ENCODE data around the gene HOXA10. TPM values are rescaled to one million over a fixed set of nuclear protein-coding genes. Genes with fewer than 3 reads are reported as not detected.

Gene HOXA10
- total and polyA plus RNA-seq, 2 experiments from 2014 or later: not detected

DNA sequence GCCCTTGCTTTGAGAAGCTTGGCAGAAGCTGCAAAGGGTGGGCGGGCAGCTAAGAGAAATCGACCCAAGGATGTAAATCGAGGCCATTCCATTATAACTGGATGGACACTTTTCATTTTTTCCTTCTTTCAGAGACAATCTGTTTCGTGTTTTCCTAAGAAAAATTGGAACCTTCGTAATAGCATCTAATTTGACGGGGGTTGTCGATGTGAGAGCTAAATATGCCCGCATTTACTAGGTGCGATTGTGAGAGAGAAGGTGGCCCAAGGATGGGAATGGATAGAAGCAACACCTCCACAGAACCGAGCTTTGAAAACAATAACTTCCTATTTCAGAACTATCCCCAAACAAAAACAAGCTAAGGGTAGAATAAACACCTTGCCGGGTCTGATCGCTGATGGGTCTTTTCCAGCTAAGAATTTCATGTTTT lies 42.7 kb downstream of the HOXA10 start:
- Histone ChIP-seq H3K36me3 (no peaks in the 10 kb centered on the region), H3K4me1 (ENCODE audit: low read depth) (no peaks in the 10 kb centered on the region), H3K9me3 (ENCODE audit: low read depth) (no peaks in the 10 kb centered on the region), H3K4me3 (peak overlapping the region; percentile 30), H3K27me3 (peaks cover 100% of the 10 kb centered on the region), H3K27ac (no peak overlapping the region)
- TF ChIP-seq, protein P1, sequence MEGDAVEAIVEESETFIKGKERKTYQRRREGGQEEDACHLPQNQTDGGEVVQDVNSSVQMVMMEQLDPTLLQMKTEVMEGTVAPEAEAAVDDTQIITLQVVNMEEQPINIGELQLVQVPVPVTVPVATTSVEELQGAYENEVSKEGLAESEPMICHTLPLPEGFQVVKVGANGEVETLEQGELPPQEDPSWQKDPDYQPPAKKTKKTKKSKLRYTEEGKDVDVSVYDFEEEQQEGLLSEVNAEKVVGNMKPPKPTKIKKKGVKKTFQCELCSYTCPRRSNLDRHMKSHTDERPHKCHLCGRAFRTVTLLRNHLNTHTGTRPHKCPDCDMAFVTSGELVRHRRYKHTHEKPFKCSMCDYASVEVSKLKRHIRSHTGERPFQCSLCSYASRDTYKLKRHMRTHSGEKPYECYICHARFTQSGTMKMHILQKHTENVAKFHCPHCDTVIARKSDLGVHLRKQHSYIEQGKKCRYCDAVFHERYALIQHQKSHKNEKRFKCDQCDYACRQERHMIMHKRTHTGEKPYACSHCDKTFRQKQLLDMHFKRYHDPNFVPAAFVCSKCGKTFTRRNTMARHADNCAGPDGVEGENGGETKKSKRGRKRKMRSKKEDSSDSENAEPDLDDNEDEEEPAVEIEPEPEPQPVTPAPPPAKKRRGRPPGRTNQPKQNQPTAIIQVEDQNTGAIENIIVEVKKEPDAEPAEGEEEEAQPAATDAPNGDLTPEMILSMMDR (IDR thresholded peaks at IDR 0.05; ENCODE audit: low read depth, low read length): no peak
- no peak for DNase-seq (ENCODE audit: low read depth in 1 of 2, low spot score in 1 of 2)

DNA sequence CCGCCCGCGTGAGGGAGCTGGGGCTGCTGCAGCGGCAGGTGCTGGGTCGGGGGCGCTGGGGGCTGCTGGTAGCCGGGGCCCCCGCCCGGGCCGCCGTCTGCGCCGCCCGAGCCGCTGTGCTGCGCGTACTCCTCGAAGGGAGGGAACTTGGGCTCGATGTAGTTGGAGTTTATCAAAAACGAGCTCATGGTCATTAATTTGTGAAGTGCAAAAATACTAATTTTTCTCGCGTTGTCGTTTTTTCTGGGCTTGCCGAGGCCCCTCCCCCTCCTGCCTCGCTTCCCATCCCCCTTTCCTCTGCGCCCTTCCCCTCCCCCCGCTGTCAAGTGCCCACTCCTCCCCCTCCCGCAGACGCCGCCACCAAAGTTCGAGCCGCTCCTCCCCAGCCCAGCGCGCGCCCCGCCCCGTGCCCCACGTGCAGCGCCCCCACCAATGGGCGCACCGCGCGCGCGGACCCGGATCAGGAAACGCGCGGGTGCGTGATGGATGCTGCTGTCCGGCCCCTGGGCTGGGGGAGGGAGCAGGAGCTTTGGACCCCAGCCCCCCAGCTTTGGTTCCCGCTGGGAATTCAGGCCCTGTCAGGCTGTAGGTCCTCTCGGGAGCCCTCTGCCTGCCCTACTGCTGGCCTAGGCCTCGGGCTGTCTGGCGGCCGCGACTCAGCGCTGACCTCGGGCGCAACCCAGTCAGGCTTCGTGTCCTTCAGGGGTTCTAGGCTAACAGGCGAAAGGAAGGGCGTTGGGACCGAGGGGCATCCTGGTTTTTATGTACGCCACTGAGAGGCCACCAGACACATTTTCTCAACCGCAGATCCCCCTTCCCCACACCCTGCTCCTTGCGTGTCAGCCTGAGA lies 43.4 kb downstream of the HOXA10 start, which contains the start of gene HOXA4:
Gene HOXA4 (minus strand): TSS at position 218 of the 850 bp plus-strand sequence. CDS start 24 bp downstream, at position 194.
- no peaks in the 10 kb centered on the region for H3K9me3 ChIP-seq (ENCODE audit: low read depth)
- H3K27ac ChIP-seq: no peak within 1 kb of the TSS
- H3K4me3 ChIP-seq: peak within 1 kb of the TSS; percentile 30
- no peaks in the 10 kb centered on the region for H3K36me3 ChIP-seq
- peak; percentile 49 to 50 for DNase-seq (ENCODE audit: low read depth in 1 of 2, low spot score in 1 of 2)
- peaks cover 100% of the 10 kb centered on the region for H3K27me3 ChIP-seq
- H3K4me1 ChIP-seq (ENCODE audit: low read depth): no peaks in the 10 kb centered on the region
- TF ChIP-seq, protein P1 (IDR thresholded peaks at IDR 0.05; ENCODE audit: low read depth, low read length): no peak

DNA sequence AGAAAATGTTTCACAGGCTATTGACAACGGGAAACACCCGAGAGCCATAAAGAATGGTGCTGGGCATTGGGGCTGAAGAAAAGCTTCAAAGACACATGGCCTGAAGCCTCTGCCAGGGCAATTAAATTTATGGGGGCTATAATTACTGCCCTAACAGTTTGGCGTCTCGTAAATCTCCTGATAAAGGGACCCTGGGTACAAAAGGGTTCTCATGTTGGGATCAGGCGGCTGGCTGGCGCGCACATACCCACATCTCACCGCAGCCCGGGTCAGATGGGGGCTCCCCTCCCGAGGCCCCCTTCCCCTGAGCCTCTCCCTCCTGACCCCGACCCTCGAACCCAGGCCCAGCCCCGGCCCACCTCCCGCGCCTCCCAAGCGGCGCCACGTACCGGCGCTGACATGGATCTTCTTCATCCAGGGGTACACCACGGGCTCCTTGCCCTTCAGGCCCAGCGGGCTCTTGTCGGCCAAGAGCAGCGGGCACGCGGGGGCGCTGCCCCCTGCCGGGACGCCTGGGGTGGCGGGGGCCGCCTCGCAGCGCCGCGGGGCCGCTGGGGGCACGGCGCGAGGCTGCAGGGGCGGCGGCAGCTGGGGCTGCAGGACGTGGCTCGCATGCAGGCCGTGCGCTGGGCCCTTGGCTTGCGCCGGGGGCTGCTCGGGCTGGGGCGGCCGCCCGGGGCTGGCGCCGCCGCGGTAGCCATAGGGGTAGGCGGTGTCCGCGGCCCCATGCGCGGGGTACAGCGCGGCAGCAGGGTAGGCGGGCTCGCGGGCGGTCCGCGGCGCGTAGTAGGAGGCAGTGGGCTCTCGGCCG lies 44.2 kb downstream of the HOXA10 start:
- H3K27me3 ChIP-seq: peaks cover 100% of the 10 kb centered on the region
- H3K4me3 ChIP-seq: peak overlapping the region; percentile 30
- no peaks in the 10 kb centered on the region for H3K36me3 ChIP-seq
- no peak for DNase-seq (ENCODE audit: low read depth in 1 of 2, low spot score in 1 of 2)
- H3K9me3 ChIP-seq (ENCODE audit: low read depth): no peaks in the 10 kb centered on the region
- H3K27ac ChIP-seq: no peak overlapping the region
- TF ChIP-seq, protein P1 (IDR thresholded peaks at IDR 0.05; ENCODE audit: low read depth, low read length): no peak
- no peaks in the 10 kb centered on the region for H3K4me1 ChIP-seq (ENCODE audit: low read depth)

DNA sequence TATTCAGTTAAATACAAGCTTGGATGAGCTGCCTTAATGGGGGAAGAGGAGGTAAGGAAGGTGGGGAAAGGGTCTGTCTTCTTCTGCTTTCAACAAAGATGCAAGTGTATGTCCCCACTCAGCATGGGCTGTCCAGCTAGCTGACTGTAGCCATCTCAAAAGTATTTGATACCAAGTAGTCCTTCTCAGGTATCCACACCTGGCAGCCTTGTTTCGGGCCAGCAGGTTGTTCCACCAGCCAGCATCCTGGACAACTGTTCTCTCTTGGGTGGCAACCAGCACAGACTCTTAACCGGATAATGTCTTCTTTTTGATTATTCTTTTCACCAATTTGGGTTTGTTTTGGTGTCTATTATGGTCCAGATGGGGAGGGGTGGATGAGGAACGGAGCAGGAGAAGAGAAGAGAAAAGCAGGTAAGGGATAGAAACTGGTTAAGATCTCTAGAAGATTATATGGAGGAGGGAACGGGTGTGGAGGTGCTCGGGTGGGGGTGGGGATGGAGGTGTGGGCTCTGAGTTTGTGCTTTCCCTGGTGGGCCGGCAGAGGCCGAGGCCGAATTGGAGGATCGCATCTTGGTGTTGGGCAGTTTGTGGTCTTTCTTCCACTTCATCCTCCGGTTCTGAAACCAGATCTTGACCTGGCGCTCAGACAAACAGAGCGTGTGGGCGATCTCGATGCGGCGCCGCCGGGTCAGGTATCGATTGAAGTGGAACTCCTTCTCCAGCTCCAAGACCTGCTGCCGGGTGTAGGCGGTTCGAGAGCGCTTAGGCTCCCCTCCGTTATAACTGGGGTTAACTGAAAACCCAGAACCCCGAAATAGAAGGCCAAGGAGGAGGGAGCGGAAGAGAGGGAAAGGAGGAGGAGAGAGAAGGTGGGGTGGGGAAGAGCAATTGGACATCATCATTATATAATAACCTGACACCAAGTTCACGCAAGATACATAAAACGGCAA lies 45.1 kb downstream of the HOXA10 start:
- no peaks in the 10 kb centered on the region for H3K4me1 ChIP-seq (ENCODE audit: low read depth)
- TF ChIP-seq, protein P1 (IDR thresholded peaks at IDR 0.05; ENCODE audit: low read depth, low read length): no peak
- DNase-seq (ENCODE audit: low read depth in 1 of 2, low spot score in 1 of 2): no peak
- H3K27me3 ChIP-seq: peaks cover 100% of the 10 kb centered on the region
- no peaks in the 10 kb centered on the region for H3K36me3 ChIP-seq
- H3K27ac ChIP-seq: no peak overlapping the region
- H3K4me3 ChIP-seq: no peak overlapping the region
- no peaks in the 10 kb centered on the region for H3K9me3 ChIP-seq (ENCODE audit: low read depth)

DNA sequence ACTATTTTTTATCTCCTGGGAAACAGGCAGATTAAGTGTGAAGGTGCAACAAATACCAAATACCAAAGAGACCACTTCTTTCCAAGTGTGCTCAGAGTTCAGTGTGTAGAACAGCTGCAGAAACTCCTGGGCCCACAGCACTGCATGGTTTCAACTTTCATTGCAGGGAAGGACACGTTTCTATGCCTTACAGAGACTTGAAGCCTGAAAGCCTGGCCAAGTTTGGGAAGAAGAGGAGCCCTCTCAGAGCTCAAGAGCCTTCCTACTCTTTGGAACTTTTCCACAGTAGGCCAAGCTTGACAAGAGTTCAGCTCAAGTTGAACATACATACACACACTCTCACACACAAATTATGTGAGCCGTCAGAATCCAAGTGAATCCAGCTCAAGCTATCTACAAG lies 46.1 kb downstream of the HOXA10 start:
- no peaks in the 10 kb centered on the region for H3K9me3 ChIP-seq (ENCODE audit: low read depth)
- no peak overlapping the region for H3K27ac ChIP-seq
- H3K36me3 ChIP-seq: no peaks in the 10 kb centered on the region
- no peak overlapping the region for H3K4me3 ChIP-seq
- H3K4me1 ChIP-seq (ENCODE audit: low read depth): no peaks in the 10 kb centered on the region
- no peak for DNase-seq (ENCODE audit: low read depth in 1 of 2, low spot score in 1 of 2)
- peaks cover 100% of the 10 kb centered on the region for H3K27me3 ChIP-seq
- TF ChIP-seq, protein P1 (IDR thresholded peaks at IDR 0.05; ENCODE audit: low read depth, low read length): no peak
